HK-2 (cell line): ENCODE data around the gene PFKFB2.

Experiments
- DNase-seq: peaks from one replicate; pipeline ENCODE4 v3.0.0-alpha.2; 2018; ENCODE audit not compliant: unreplicated experiment

The PFKFB2 gene

GRCh38 chr1:207067185-207067584 lies 14.1 kb downstream of the PFKFB2 start:
- no peak for DNase-seq

GRCh38 chr1:207067665-207068064 lies 14.6 kb downstream of the PFKFB2 start:
- DNase-seq, result no peak

GRCh38 chr1:207069061-207069460 lies 16.0 kb downstream of the PFKFB2 start:
- DNase-seq, result no peak

GRCh38 chr1:207069858-207070506 lies 16.9 kb downstream of the PFKFB2 start:
- no peak for DNase-seq

GRCh38 chr1:207070811-207071210 lies 17.7 kb downstream of the PFKFB2 start:
- no peak for DNase-seq

- no peak for DNase-seq
These were observed 18.4 kb downstream of the PFKFB2 start for GRCh38 chr1:207071426-207071825.

- DNase-seq, result no peak
These were observed 19.2 kb downstream of the PFKFB2 start for GRCh38 chr1:207072233-207072632.

GRCh38 chr1:207073906-207074820 lies 21.1 kb downstream of the PFKFB2 start:
- no peak for DNase-seq

- DNase-seq, result no peak
These were observed 23.3 kb downstream of the PFKFB2 start for GRCh38 chr1:207076181-207076955.

GRCh38 chr1:207077012-207077411 lies 23.9 kb downstream of the PFKFB2 start:
- DNase-seq, result no peak

- DNase-seq, result peak; percentile 72
These were observed 24.6 kb downstream of the PFKFB2 start for GRCh38 chr1:207077470-207078377.

GRCh38 chr1:207078578-207079132 lies 25.6 kb downstream of the PFKFB2 start:
- DNase-seq, result no peak

GRCh38 chr1:207079706-207080241 lies 26.7 kb downstream of the PFKFB2 start:
- peak; percentile 29 for DNase-seq

GRCh38 chr1:207081088-207081487 lies 28.0 kb downstream of the PFKFB2 start:
- no peak for DNase-seq

- no peak for DNase-seq
These were observed 28.7 kb downstream of the PFKFB2 start for GRCh38 chr1:207081806-207082205.

GRCh38 chr1:207084232-207084631 lies 31.2 kb downstream of the PFKFB2 start:
- no peak for DNase-seq

GRCh38 chr1:207084701-207085180 lies 31.7 kb downstream of the PFKFB2 start:
- DNase-seq, result peak; percentile 44

GRCh38 chr1:207085887-207086286 lies 32.8 kb downstream of the PFKFB2 start:
- no peak for DNase-seq

- no peak for DNase-seq
These were observed 35.1 kb downstream of the PFKFB2 start for GRCh38 chr1:207088161-207088560.
